A673 (cell line): Measurements from ENCODE around the gene SLC25A41.

ENCODE experiments used
- CTCF ChIP-seq: fragments of 300-800, 200-600 bp; sonication (generic); conservative IDR thresholded peaks from 2 replicates; pipeline ENCODE4 v1.5.1; 2017; ENCODE audit warnings: low read depth, mild to moderate bottlenecking, antibody characterized with exemption, low read length, moderate library complexity, mixed read lengths
- EZH2 ChIP-seq: fragments of 200-600 bp; sonication (generic); IDR thresholded peaks from 2 replicates; pipeline ENCODE4 v1.6.1; 2017; ENCODE audit warnings: borderline replicate concordance, low read depth, mild to moderate bottlenecking, mixed read lengths, antibody characterized with exemption, low read length; ENCODE audit not compliant: poor library complexity, severe bottlenecking

GRCh38 chr19:6448045-6448444 lies 14.5 kb upstream of the SLC25A41 start:
- TF ChIP-seq CTCF = no peak
- TF ChIP-seq EZH2 = no peak
